HCT116 (cell line): Measurements from ENCODE around the gene MEIS1.

Source experiments
- EZH2 ChIP-seq: fragments of 200-600 bp; sonication (generic); IDR thresholded peaks from 2 replicates; pipeline ENCODE4 v1.6.1; 2017; ENCODE audit warnings: antibody characterized with exemption, mixed run types
- POLR2A ChIP-seq: IDR thresholded peaks from 2 replicates; pipeline ENCODE4 v1.7.0; 2011; ENCODE audit warnings: borderline replicate concordance; ENCODE audit not compliant: insufficient read depth, insufficient read length; ENCODE audit errors: extremely low read depth
- SP1 ChIP-seq: IDR thresholded peaks from 2 replicates; pipeline ENCODE4 v1.6.1; 2012; ENCODE audit warnings: low read depth
- SRF ChIP-seq: IDR thresholded peaks from 2 replicates; pipeline ENCODE4 v1.6.1; 2012; ENCODE audit warnings: low read depth
- YY1 ChIP-seq: IDR thresholded peaks from 2 replicates; pipeline ENCODE4 v1.6.1; 2011; ENCODE audit warnings: low read length, low read depth, moderate library complexity, mild to moderate bottlenecking; ENCODE audit not compliant: insufficient replicate concordance; ENCODE audit errors: extremely low read depth
- ZNF274 ChIP-seq: fragments of 200-500 bp; sonication (Bioruptor generic); IDR thresholded peaks from 2 replicates; pipeline ENCODE4 v1.6.1; 2014; ENCODE audit warnings: mild to moderate bottlenecking, low read depth, low read length, inconsistent platforms
- TF ChIP-seq, protein P1 (sequence below), 3 experiments: fragments of 200-600 bp in 1 of 3; sonication (generic) in 1 of 3; IDR thresholded peaks in 2 of 3; conservative IDR thresholded peaks in 1 of 3; 2 replicates each; pipeline ENCODE4 v1.5.1; 2012 to 2017; ENCODE audit warnings: low read depth in 2 of 3, low read length in 2 of 3, antibody characterized with exemption in 1 of 3, borderline replicate concordance in 1 of 3, control low read depth in 1 of 3, mild to moderate bottlenecking in 1 of 3, mixed read lengths in 1 of 3, mixed run types in 1 of 3, moderate library complexity in 1 of 3; ENCODE audit not compliant: insufficient read depth in 1 of 3

DNA sequence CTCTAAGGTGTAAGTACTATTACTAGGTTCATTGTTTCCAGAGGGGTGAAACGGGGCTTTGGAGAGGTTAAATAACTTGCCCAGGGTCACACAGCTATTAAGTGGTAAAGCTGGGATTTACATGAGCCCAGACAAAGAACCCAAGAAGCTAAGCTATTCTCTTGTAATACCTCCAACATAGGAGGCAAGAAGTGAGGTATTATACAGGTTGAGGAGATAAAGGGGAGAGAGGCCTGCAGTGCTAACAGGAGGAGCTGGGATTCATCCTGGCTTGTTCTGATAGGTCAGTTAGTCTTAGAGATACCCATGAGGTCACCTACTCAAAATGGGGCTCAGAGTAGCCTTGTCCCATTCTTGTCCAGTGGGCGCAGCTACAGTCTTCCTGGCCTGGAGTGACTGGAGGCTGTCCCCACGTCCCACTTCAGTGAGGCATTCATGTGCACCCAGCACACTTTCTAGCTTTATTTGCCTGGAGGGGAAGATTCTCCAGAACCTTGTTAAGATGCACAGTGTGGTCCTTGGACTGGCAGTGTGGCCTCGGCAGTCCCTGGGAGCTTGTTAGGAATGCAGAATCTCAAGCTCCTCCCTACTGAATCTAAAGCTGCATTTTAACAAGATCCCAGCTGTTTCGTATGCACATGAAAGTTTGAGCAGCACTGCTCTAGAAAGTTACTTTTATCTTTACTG lies 63.5 kb downstream of the MEIS1 start:
- no peak for TF ChIP-seq EZH2
- TF ChIP-seq, protein P1, sequence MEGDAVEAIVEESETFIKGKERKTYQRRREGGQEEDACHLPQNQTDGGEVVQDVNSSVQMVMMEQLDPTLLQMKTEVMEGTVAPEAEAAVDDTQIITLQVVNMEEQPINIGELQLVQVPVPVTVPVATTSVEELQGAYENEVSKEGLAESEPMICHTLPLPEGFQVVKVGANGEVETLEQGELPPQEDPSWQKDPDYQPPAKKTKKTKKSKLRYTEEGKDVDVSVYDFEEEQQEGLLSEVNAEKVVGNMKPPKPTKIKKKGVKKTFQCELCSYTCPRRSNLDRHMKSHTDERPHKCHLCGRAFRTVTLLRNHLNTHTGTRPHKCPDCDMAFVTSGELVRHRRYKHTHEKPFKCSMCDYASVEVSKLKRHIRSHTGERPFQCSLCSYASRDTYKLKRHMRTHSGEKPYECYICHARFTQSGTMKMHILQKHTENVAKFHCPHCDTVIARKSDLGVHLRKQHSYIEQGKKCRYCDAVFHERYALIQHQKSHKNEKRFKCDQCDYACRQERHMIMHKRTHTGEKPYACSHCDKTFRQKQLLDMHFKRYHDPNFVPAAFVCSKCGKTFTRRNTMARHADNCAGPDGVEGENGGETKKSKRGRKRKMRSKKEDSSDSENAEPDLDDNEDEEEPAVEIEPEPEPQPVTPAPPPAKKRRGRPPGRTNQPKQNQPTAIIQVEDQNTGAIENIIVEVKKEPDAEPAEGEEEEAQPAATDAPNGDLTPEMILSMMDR (IDR thresholded peaks at IDR 0.05 in 2 of 3, conservative IDR thresholded peaks at IDR 0.05 in 1 of 3; ENCODE audit: borderline replicate concordance in 1 of 3, insufficient read depth in 1 of 3, low read depth in 2 of 3, low read length in 2 of 3): no peak
- no peak for TF ChIP-seq YY1
- no peak for TF ChIP-seq POLR2A
- TF ChIP-seq SRF: no peak
- TF ChIP-seq ZNF274: no peak
- TF ChIP-seq SP1: no peak
